Measurements from ENCODE around the gene SHOC1. TPM values are rescaled to one million over a fixed set of nuclear protein-coding genes. Genes with fewer than 3 reads are reported as not detected.
"Not testable (repeated sequence)": the region's sequence is repeated elsewhere in the genome, so short reads cannot be mapped to it uniquely, and the experiment has no call there.

Gene SHOC1
- total RNA-seq, 4 donors from 2014 or later, result 0.28 to 1.0 TPM; not detected in 2

DNA sequence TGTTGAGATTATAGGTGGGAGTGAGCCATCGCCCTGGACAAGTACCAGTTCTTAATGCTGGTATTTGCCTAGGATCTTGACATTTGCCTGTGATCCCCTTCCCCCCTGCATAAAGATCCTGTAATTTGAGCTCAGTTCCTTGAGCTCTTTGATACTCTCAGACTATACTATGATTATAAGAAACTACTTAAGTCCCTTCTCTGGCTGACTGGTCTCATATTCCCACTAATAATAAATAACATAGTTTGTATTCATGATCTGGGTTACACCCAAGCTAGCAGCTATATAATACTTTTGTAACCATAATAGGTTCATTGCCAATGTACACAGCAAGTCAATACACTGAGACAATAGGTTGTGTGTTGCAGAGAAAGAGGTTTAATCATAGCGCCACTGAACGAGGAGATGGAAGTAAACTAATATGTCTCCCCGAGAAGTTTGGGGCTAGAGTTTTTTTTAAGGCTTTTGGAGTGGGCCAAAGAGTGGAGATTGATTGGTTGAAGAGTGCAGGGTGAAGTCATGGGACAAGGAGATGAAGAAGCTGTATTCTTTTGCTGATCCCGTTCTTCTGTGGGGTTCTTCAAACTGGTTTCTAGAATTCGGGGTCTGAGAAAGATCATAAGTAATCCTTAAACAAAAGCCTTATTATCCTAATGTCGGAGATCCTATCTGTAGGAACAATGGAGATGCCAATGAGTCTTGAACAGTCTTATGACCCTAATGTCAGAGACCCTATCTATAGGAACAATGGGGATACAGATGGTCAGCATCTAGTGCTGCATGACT lies 20.7 kb upstream of the SHOC1 start:
- H3K4me1 ChIP-seq, result no peaks in the 10 kb centered on the region
- H3K27me3 ChIP-seq, result no peaks in the 10 kb centered on the region
- intact Hi-C loops (cut with DNase I; ENCODE audit: low total_unique reads), result no loop called here
- H3K4me3 ChIP-seq, result no peak overlapping the region
- H3K36me3 ChIP-seq, result no peaks in the 10 kb centered on the region
- H3K27ac ChIP-seq, result no peak overlapping the region
- no peak for DNase-seq
- no peaks in the 10 kb centered on the region for H3K9me3 ChIP-seq
- no peak for TF ChIP-seq CTCF (IDR thresholded peaks at IDR 0.05)
- TF ChIP-seq POLR2A (IDR thresholded peaks at IDR 0.05), result no peak

DNA sequence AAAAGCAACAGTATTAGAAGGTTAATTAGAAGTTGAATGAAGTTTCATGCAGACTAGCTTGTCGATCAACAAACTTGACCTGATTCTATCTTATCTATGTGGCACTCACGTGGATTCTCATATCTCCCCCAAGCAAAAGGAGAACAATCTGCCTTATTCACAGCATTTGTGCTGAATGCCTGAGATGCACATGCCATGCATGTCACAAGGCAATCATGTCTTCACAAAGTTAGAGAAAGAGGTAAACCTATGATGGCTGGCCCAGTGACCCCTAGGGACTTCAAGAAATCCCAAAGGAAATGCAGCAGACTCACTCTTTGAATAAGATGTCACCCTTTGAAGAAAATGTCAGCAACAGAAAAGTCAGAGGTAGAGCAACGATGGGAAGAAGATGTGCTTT lies 17.6 kb upstream of the SHOC1 start:
- H3K4me1 ChIP-seq, result no peaks in the 10 kb centered on the region
- H3K36me3 ChIP-seq, result no peaks in the 10 kb centered on the region
- H3K4me3 ChIP-seq, result no peak overlapping the region
- no peak overlapping the region for H3K27ac ChIP-seq
- DNase-seq, result no peak
- intact Hi-C loops (cut with DNase I; ENCODE audit: low total_unique reads), result no loop called here
- H3K9me3 ChIP-seq, result no peaks in the 10 kb centered on the region
- TF ChIP-seq CTCF (IDR thresholded peaks at IDR 0.05) (no peak), POLR2A (IDR thresholded peaks at IDR 0.05) (no peak)
- H3K27me3 ChIP-seq, result no peaks in the 10 kb centered on the region

- Histone ChIP-seq H3K27me3 (no peaks in the 10 kb centered on the region), H3K4me3 (no peak overlapping the region), H3K36me3 (no peaks in the 10 kb centered on the region), H3K4me1 (no peaks in the 10 kb centered on the region), H3K27ac (no peak overlapping the region), H3K9me3 (no peaks in the 10 kb centered on the region)
- TF ChIP-seq CTCF (IDR thresholded peaks at IDR 0.05), result no peak
- no peak for TF ChIP-seq POLR2A (IDR thresholded peaks at IDR 0.05)
- DNase-seq, result no peak
- intact Hi-C loops (cut with DNase I; ENCODE audit: low total_unique reads), result no loop called here
Observed at GRCh38 chr9:111810908-111811307, 16.2 kb upstream of the SHOC1 start.

DNA sequence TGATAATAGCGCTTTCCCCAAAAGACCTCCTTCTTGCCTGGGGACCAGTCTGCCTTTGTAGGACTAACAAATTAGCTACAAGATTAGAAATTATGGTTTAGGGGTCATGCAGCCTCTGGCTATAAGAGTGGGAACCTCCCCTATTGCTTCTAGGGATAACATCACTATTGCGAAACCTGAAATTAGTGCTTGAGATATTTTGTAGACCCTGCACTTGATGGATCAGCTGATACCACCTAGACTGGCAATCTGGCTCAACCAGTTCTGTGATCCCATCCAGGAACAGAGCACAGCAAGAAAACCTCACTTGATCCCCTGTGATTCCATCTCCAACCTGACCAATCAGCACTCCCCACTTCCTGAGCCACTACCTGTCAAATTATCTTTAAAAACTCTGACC lies 15.7 kb upstream of the SHOC1 start:
- H3K36me3 ChIP-seq; H3K27ac ChIP-seq; H3K4me3 ChIP-seq; H3K4me1 ChIP-seq; DNase-seq; H3K9me3 ChIP-seq; intact Hi-C loops (cut with DNase I; ENCODE audit: low total_unique reads); H3K27me3 ChIP-seq: not testable (repeated sequence)

GRCh38 chr9:111807197-111807596 lies 12.5 kb upstream of the SHOC1 start:
- H3K27ac ChIP-seq, result no peak overlapping the region
- H3K36me3 ChIP-seq, result no peaks in the 10 kb centered on the region
- no peaks in the 10 kb centered on the region for H3K9me3 ChIP-seq
- intact Hi-C loops (cut with DNase I; ENCODE audit: low total_unique reads), result no loop called here
- no peaks in the 10 kb centered on the region for H3K4me1 ChIP-seq
- H3K27me3 ChIP-seq, result no peaks in the 10 kb centered on the region
- DNase-seq, result no peak
- TF ChIP-seq CTCF (IDR thresholded peaks at IDR 0.05) (no peak), POLR2A (IDR thresholded peaks at IDR 0.05) (no peak)
- H3K4me3 ChIP-seq, result no peak overlapping the region
